HG02970 (cell line): ENCODE measurements around the gene AGO4.

Experiments used
- ATAC-seq: cut with Tn5 transposase; IDR thresholded peaks from one replicate; pipeline ENCODE4 v1.9.1; 2021; ENCODE audit warnings: mild to moderate bottlenecking, moderate library complexity, moderate number of reproducible peaks; ENCODE audit not compliant: unreplicated experiment, low FRiP score

The AGO4 gene

GRCh38 chr1:35893051-35893879, 85.4 kb downstream of the AGO4 start:
- no peak for ATAC-seq

- no peak for ATAC-seq
Observed at GRCh38 chr1:35894183-35894582, 86.4 kb downstream of the AGO4 start.

GRCh38 chr1:35894656-35895055, 86.8 kb downstream of the AGO4 start:
- no peak for ATAC-seq

GRCh38 chr1:35899941-35900340, 92.1 kb downstream of the AGO4 start:
- no peak for ATAC-seq

- no peak for ATAC-seq
Observed at GRCh38 chr1:35901235-35901634, 93.4 kb downstream of the AGO4 start.

GRCh38 chr1:35902671-35903070, 94.9 kb downstream of the AGO4 start:
- ATAC-seq, result no peak
